ENCODE data around the gene TNFRSF6B. TPM values are rescaled to one million over a fixed set of nuclear protein-coding genes. Genes with fewer than 3 reads are reported as not detected.
"Not testable (repeated sequence)": the region's sequence is repeated elsewhere in the genome, so short reads cannot be mapped to it uniquely, and the experiment has no call there.

Gene TNFRSF6B
- total RNA-seq, 1 experiment from 2014 or later, result not detected

DNA sequence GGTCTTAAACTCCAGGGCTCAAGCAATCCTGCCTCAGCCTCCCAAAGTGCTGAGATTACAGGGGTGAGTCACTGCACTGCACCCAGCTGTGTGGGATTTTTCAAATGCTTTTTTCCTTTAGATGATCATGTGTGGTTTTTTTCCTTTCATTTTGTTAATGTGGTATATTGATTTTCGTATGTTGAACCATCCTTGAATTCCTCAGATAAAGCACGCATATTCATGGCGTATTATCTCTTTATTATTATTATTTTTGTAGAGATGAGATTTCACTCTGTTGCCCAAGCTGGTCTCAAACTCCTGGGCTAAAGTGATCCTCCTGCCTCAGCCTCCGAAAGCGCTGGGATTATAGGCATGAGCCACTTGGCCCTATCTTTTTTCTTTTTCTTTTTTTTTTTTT is 18.4 kb downstream of the TNFRSF6B start:
- ChIA-PET POLR2A (ENCODE audit: unreplicated experiment) (interaction anchor here (0.7 kb wide), 1 partner anchor 244 kb away, joined by 23 read pairs; no protein-coding TSS in a partner anchor), CTCF (no interaction called here)
- Histone ChIP-seq H3K9me2 (ENCODE audit: insufficient read depth) (no peaks in the 10 kb centered on the region), H3K4me3 (no peak overlapping the region), H2AFZ (no peak overlapping the region), H3K27ac (no peak overlapping the region), H3K9me3 (ENCODE audit: insufficient read depth, low read depth) (no peaks in the 10 kb centered on the region), H3K4me2 (no peak overlapping the region), H3F3A (ENCODE audit: insufficient read depth, low read depth) (peaks cover 8% of the 10 kb centered on the region; the same call in 1 of the 2 replicates), H4K20me1 (ENCODE audit: insufficient read depth) (peaks cover 17% of the 10 kb centered on the region), H3K4me1 (replicated peaks; ENCODE audit: insufficient read depth) (no peaks in the 10 kb centered on the region), H3K79me2 (ENCODE audit: low read depth) (peaks cover 84% of the 10 kb centered on the region), H3K27me3 (ENCODE audit: insufficient read depth, low read depth) (no peaks in the 10 kb centered on the region), H3K36me3 (ENCODE audit: low read depth) (peaks cover 62% of the 10 kb centered on the region)
- BruUV-seq (replicated peaks), result no TSS peak
- TF ChIP-seq, protein P1, sequence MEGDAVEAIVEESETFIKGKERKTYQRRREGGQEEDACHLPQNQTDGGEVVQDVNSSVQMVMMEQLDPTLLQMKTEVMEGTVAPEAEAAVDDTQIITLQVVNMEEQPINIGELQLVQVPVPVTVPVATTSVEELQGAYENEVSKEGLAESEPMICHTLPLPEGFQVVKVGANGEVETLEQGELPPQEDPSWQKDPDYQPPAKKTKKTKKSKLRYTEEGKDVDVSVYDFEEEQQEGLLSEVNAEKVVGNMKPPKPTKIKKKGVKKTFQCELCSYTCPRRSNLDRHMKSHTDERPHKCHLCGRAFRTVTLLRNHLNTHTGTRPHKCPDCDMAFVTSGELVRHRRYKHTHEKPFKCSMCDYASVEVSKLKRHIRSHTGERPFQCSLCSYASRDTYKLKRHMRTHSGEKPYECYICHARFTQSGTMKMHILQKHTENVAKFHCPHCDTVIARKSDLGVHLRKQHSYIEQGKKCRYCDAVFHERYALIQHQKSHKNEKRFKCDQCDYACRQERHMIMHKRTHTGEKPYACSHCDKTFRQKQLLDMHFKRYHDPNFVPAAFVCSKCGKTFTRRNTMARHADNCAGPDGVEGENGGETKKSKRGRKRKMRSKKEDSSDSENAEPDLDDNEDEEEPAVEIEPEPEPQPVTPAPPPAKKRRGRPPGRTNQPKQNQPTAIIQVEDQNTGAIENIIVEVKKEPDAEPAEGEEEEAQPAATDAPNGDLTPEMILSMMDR (conservative IDR thresholded peaks at IDR 0.05), result no peak
- no peak for TF ChIP-seq EZH2 (IDR thresholded peaks at IDR 0.05; ENCODE audit: low read depth)
- intact Hi-C loops (cut with micrococcal nuclease; ENCODE audit: unreplicated experiment), result no loop called here
- peak in 1 of 2 experiments; percentile 19 for DNase-seq

GRCh38 chr20:63718996-63719395 is 22.5 kb downstream of the TNFRSF6B start:
- ChIA-PET CTCF (no interaction called here), POLR2A (ENCODE audit: unreplicated experiment) (no interaction called here)
- no peak for TF ChIP-seq EZH2 (IDR thresholded peaks at IDR 0.05; ENCODE audit: low read depth)
- TF ChIP-seq, protein P1 (conservative IDR thresholded peaks at IDR 0.05), result no peak
- Histone ChIP-seq H3K9me3 (ENCODE audit: insufficient read depth, low read depth) (peaks cover 3% of the 10 kb centered on the region; the same call in 1 of the 2 replicates), H3F3A (ENCODE audit: insufficient read depth, low read depth) (peaks cover 8% of the 10 kb centered on the region; the same call in 1 of the 2 replicates), H3K4me2 (no peak overlapping the region), H3K9me2 (ENCODE audit: insufficient read depth) (no peaks in the 10 kb centered on the region), H3K36me3 (ENCODE audit: low read depth) (peaks cover 40% of the 10 kb centered on the region), H3K4me3 (no peak overlapping the region), H4K20me1 (ENCODE audit: insufficient read depth) (peaks cover 16% of the 10 kb centered on the region), H3K27ac (no peak overlapping the region), H2AFZ (no peak overlapping the region), H3K27me3 (ENCODE audit: insufficient read depth, low read depth) (no peaks in the 10 kb centered on the region), H3K79me2 (ENCODE audit: low read depth) (peaks cover 52% of the 10 kb centered on the region), H3K4me1 (replicated peaks; ENCODE audit: insufficient read depth) (no peaks in the 10 kb centered on the region)
- intact Hi-C loops (cut with micrococcal nuclease; ENCODE audit: unreplicated experiment), result no loop called here
- no TSS peak for BruUV-seq (replicated peaks)
- DNase-seq, result no peak

- H3K27ac ChIP-seq; H3K4me2 ChIP-seq; H3K4me1 ChIP-seq (replicated peaks; ENCODE audit: insufficient read depth); H3K9me2 ChIP-seq (ENCODE audit: insufficient read depth); BruUV-seq (replicated peaks); H3K27me3 ChIP-seq (ENCODE audit: insufficient read depth, low read depth); POLR2A ChIA-PET (ENCODE audit: unreplicated experiment); intact Hi-C loops (cut with micrococcal nuclease; ENCODE audit: unreplicated experiment); H3K4me3 ChIP-seq; DNase-seq; H2AFZ ChIP-seq: not testable (repeated sequence)
- Histone ChIP-seq H3K9me3 (ENCODE audit: insufficient read depth, low read depth) (peaks cover 13% of the 10 kb centered on the region), H3F3A (ENCODE audit: insufficient read depth, low read depth) (peaks cover 16% of the 10 kb centered on the region; the same call in 1 of the 2 replicates), H3K36me3 (ENCODE audit: low read depth) (peaks cover 25% of the 10 kb centered on the region), H3K79me2 (ENCODE audit: low read depth) (peaks cover 21% of the 10 kb centered on the region), H4K20me1 (ENCODE audit: insufficient read depth) (peaks cover 12% of the 10 kb centered on the region)
- CTCF ChIA-PET, result interaction anchor here (0.7 kb wide), 1 partner anchor 73 kb away, joined by 4 read pairs; no protein-coding TSS in a partner anchor
Measured at GRCh38 chr20:63722967-63723622, 26.6 kb downstream of the TNFRSF6B start.

- H3F3A ChIP-seq (ENCODE audit: insufficient read depth, low read depth), result peaks cover 26% of the 10 kb centered on the region; the same call in 1 of the 2 replicates
- H3K4me3 ChIP-seq; H3K27ac ChIP-seq; POLR2A ChIA-PET (ENCODE audit: unreplicated experiment); H3K9me2 ChIP-seq (ENCODE audit: insufficient read depth); H3K4me2 ChIP-seq; H3K4me1 ChIP-seq (replicated peaks; ENCODE audit: insufficient read depth); H2AFZ ChIP-seq; H3K27me3 ChIP-seq (ENCODE audit: insufficient read depth, low read depth); H3K79me2 ChIP-seq (ENCODE audit: low read depth); CTCF ChIA-PET; intact Hi-C loops (cut with micrococcal nuclease; ENCODE audit: unreplicated experiment); H3K9me3 ChIP-seq (ENCODE audit: insufficient read depth, low read depth); BruUV-seq (replicated peaks): not testable (repeated sequence)
- H4K20me1 ChIP-seq (ENCODE audit: insufficient read depth), result peaks cover 12% of the 10 kb centered on the region
- peak in 1 of 2 experiments; percentile 22 for DNase-seq
- peaks cover 13% of the 10 kb centered on the region; the same call in 1 of the 2 replicates for H3K36me3 ChIP-seq (ENCODE audit: low read depth)
Measured at GRCh38 chr20:63730189-63730733, 33.8 kb downstream of the TNFRSF6B start.

Data from PC-9 (cell line).